GM12878 (cell line): ENCODE measurements around the gene ANKRD13A. TPM values are rescaled to one million over a fixed set of nuclear protein-coding genes. Genes with fewer than 3 reads are reported as not detected.

Source experiments
- ATAC-seq: fragments of 200-7000 bp; cut with Tn5 transposase; 3 replicates; pipeline ENCODE4 v1.9.1; 2020; ENCODE audit warnings: mild to moderate bottlenecking, moderate library complexity
- BruUV-seq: library from RNA; stranded (reverse); fragments of 400-500 nt; replicated peaks from 2 replicates; lab custom pipeline; 2021; lab: Mats Ljungman, UMichigan
- CTCF ChIA-PET: fragments of 300-600 bp; sonication (Branson Sonifier 250); formaldehyde crosslinking; extraction: SDS; loops from one replicate; lab custom pipeline; 2021; ENCODE audit warnings: inconsistent platforms; lab: Yijun Ruan, JAX
- POLR2A ChIA-PET: fragments of 350-600 bp; formaldehyde crosslinking; extraction: SDS; loops from one replicate; lab custom pipeline; 2021; ENCODE audit warnings: inconsistent platforms; lab: Charles Lee
- RAD21 ChIA-PET: fragments of 300-600 bp; sonication (Branson Sonifier 250); formaldehyde crosslinking; loops from one replicate; lab custom pipeline; 2023; ENCODE audit warnings: antibody characterized with exemption; ENCODE audit not compliant: unreplicated experiment; lab: Charles Lee
- SMC1A ChIA-PET: fragments of 300-600 bp; sonication (Branson Sonifier 250); formaldehyde crosslinking; loops from one replicate; lab custom pipeline; 2023; ENCODE audit not compliant: unreplicated experiment, uncharacterized antibody; lab: Charles Lee
- DNase-seq: peaks from one replicate; pipeline ENCODE4 v3.0.0-alpha.2; 2011; ENCODE audit warnings: low read depth, low spot score
- FAIRE-seq: peaks from 3 replicates; lab custom pipeline; 2011; peaks lifted over from hg19 to GRCh38; lab: Jason Lieb, UNC
- H2AFZ ChIP-seq: 2 replicates; pipeline ENCODE4 v1.6.0; 2011; ENCODE audit warnings: low read depth, low read length, control low read depth; ENCODE audit not compliant: control insufficient read depth
- H3K27ac ChIP-seq: 2 replicates; pipeline ENCODE4 v1.5.1; 2011; ENCODE audit warnings: control low read depth; ENCODE audit not compliant: control insufficient read depth, insufficient read depth
- H3K27me3 ChIP-seq, 2 experiments: replicated peaks in 1 of 2; 2 replicates each; pipeline versions ENCODE4 v1.6.0 to v1.6.1; 2011; ENCODE audit warnings: low read length in 1 of 2; ENCODE audit not compliant: control insufficient read depth in 2 of 2, insufficient read depth in 2 of 2
- H3K36me3 ChIP-seq, 2 experiments: 2 replicates each; pipeline ENCODE4 v1.5.1; 2011; ENCODE audit warnings: low read length in 1 of 2; ENCODE audit not compliant: control insufficient read depth in 2 of 2, insufficient read depth in 2 of 2
- H3K4me1 ChIP-seq: 2 replicates; pipeline ENCODE4 v1.6.1; 2011; ENCODE audit warnings: mild to moderate bottlenecking, low read length, moderate library complexity, mixed read lengths; ENCODE audit not compliant: control insufficient read depth, insufficient read depth
- H3K4me2 ChIP-seq: 2 replicates; pipeline ENCODE4 v1.6.0; 2011; ENCODE audit warnings: control low read depth; ENCODE audit not compliant: control insufficient read depth, insufficient read depth
- H3K4me3 ChIP-seq: fragments of 200-600 bp; sonication (generic); 2 replicates; pipeline ENCODE4 v1.5.1; 2016
- H3K79me2 ChIP-seq: 2 replicates; pipeline ENCODE4 v1.6.0; 2011; ENCODE audit warnings: low read length; ENCODE audit not compliant: control insufficient read depth, insufficient read depth
- H3K9ac ChIP-seq: 2 replicates; pipeline ENCODE4 v1.8.0; 2011; ENCODE audit warnings: low read length, control low read depth, mixed read lengths; ENCODE audit not compliant: control insufficient read depth, insufficient read depth
- H3K9me3 ChIP-seq: replicated peaks from 3 replicates; pipeline ENCODE4 v1.5.1; 2011; ENCODE audit warnings: mild to moderate bottlenecking, low read length; ENCODE audit not compliant: control insufficient read depth, insufficient read depth
- H4K20me1 ChIP-seq: 2 replicates; pipeline ENCODE4 v1.6.0; 2011; ENCODE audit not compliant: control insufficient read depth, insufficient read depth
- ATF3 ChIP-seq: IDR thresholded peaks from 2 replicates; pipeline ENCODE4 v1.6.1; 2011; ENCODE audit warnings: low read depth, mild to moderate bottlenecking, low read length, moderate library complexity, borderline replicate concordance; ENCODE audit errors: extremely low read depth
- ATF7 ChIP-seq: fragments of 450-650 bp; IDR thresholded peaks from 2 replicates; pipeline ENCODE4 v1.6.1; 2016; ENCODE audit warnings: low read depth, mild to moderate bottlenecking
- BCL11A ChIP-seq: IDR thresholded peaks from 2 replicates; pipeline ENCODE4 v1.6.1; 2011; ENCODE audit warnings: low read depth, low read length
- CBFB ChIP-seq: IDR thresholded peaks from 2 replicates; pipeline ENCODE4 v1.6.1; 2016; ENCODE audit warnings: antibody characterized with exemption, low read depth
- EZH2 ChIP-seq: IDR thresholded peaks from 2 replicates; pipeline ENCODE4 v1.6.1; 2012; ENCODE audit warnings: low read depth, mild to moderate bottlenecking, control low read depth, inconsistent platforms, low read length, borderline replicate concordance; ENCODE audit not compliant: control insufficient read depth
- GABPA ChIP-seq: IDR thresholded peaks from 2 replicates; pipeline ENCODE4 v1.6.1; 2014; ENCODE audit warnings: antibody characterized with exemption, low read depth, mild to moderate bottlenecking, inconsistent platforms
- IKZF1 ChIP-seq: fragments of 450-650 bp; conservative IDR thresholded peaks from 2 replicates; pipeline ENCODE4 v1.6.1; 2017; ENCODE audit warnings: antibody characterized with exemption, mild to moderate bottlenecking
- IKZF2 ChIP-seq, 2 experiments: fragments of 450-650 bp; IDR thresholded peaks; 2 replicates each; pipeline ENCODE4 v1.6.1; 2017; ENCODE audit warnings: mild to moderate bottlenecking in 2 of 2, moderate library complexity in 2 of 2
- JUNB ChIP-seq: IDR thresholded peaks from 2 replicates; pipeline ENCODE4 v1.6.1; 2016; ENCODE audit warnings: antibody characterized with exemption, mild to moderate bottlenecking
- JUND ChIP-seq: IDR thresholded peaks from 2 replicates; pipeline ENCODE4 v1.6.1; 2012; ENCODE audit warnings: low read depth, mild to moderate bottlenecking, low read length, improper control_type of control experiment, moderate library complexity
- MXI1 ChIP-seq: fragments of 150-350 bp; IDR thresholded peaks from 2 replicates; pipeline ENCODE4 v1.6.1; 2011; ENCODE audit warnings: low read depth, mild to moderate bottlenecking, inconsistent platforms, low read length, improper control_type of control experiment
- NBN ChIP-seq: fragments of 450-650 bp; IDR thresholded peaks from 2 replicates; pipeline ENCODE4 v1.6.1; 2016
- NR2C2 ChIP-seq: IDR thresholded peaks from 2 replicates; pipeline ENCODE4 v1.6.1; 2011; ENCODE audit warnings: borderline replicate concordance, low read depth; ENCODE audit not compliant: control insufficient read depth, insufficient read length
- PBX3 ChIP-seq: IDR thresholded peaks from 2 replicates; pipeline ENCODE4 v1.6.1; 2011; ENCODE audit warnings: mild to moderate bottlenecking, low read depth, low read length, moderate library complexity; ENCODE audit not compliant: insufficient replicate concordance
- POLR2A ChIP-seq: IDR thresholded peaks from 2 replicates; pipeline ENCODE4 v1.6.1; 2011; ENCODE audit warnings: low read depth, mild to moderate bottlenecking, low read length
- POU2F2 ChIP-seq: IDR thresholded peaks from 3 replicates; pipeline ENCODE4 v1.6.1; 2011; ENCODE audit warnings: low read depth, mild to moderate bottlenecking, low read length, borderline replicate concordance
- RAD51 ChIP-seq: fragments of 450-650 bp; IDR thresholded peaks from 2 replicates; pipeline ENCODE4 v1.6.1; 2016; ENCODE audit warnings: moderate library complexity, mild to moderate bottlenecking, inconsistent platforms
- RFX5 ChIP-seq: IDR thresholded peaks from 2 replicates; pipeline ENCODE4 v1.6.1; 2011; ENCODE audit warnings: low read depth, low read length, improper control_type of control experiment
- SRF ChIP-seq, 2 experiments: IDR thresholded peaks; 2 replicates each; pipeline ENCODE4 v1.6.1; 2011; ENCODE audit warnings: low read depth in 2 of 2, low read length in 2 of 2, mild to moderate bottlenecking in 1 of 2, moderate library complexity in 1 of 2
- TCF12 ChIP-seq: IDR thresholded peaks from 2 replicates; pipeline ENCODE4 v1.6.1; 2011; ENCODE audit warnings: low read depth, mild to moderate bottlenecking, low read length
- WRNIP1 ChIP-seq: IDR thresholded peaks from 2 replicates; pipeline ENCODE4 v1.6.1; 2011; ENCODE audit warnings: low read depth, low read length, improper control_type of control experiment, borderline replicate concordance
- YBX1 ChIP-seq: fragments of 450-650 bp; IDR thresholded peaks from 2 replicates; pipeline ENCODE4 v1.6.1; 2016; ENCODE audit warnings: antibody characterized with exemption
- ZSCAN29 ChIP-seq: fragments of 450-650 bp; IDR thresholded peaks from 2 replicates; pipeline ENCODE4 v1.6.1; 2017; ENCODE audit warnings: mild to moderate bottlenecking, moderate library complexity
- whole genome bisulfite sequencing: methylation state at CpG from one replicate; pipeline ENCODE4 v1.1.6; 2016; ENCODE audit warnings: low lambda C conversion rate; ENCODE audit not compliant: insufficient replicate concordance, insufficient coverage; ENCODE audit errors: missing lambda C conversion rate; 5-methylcytosine and 5-hydroxymethylcytosine counted together
- in situ Hi-C: fragments of 300-500 bp; cut with MboI; formaldehyde crosslinking; loops from 9 replicates; pipeline ENCODE4 v1.14.3; 2018; ENCODE audit warnings: mixed read lengths
- intact Hi-C: fragments of 100-400 bp; cut with micrococcal nuclease; formaldehyde crosslinking; loops from one replicate; pipeline ENCODE4 v1.14.2; 2022; ENCODE audit not compliant: unreplicated experiment
- polyA plus RNA-seq, 11 experiments: library from polyadenylated mRNA; depleted of rRNA in 4 of 11; unstranded in 6 of 11; stranded (reverse) in 5 of 11; fragments of >200 nt; fragmentation: Nextera tagmentation in 4 of 11; fragmentation: Illumina TruSeq in 1 of 11; extraction: Ambion mirVana in 4 of 11; extraction: Trizol in 1 of 11; gene quantifications; 1 replicate in 1 of 11; 2 replicates in 10 of 11; pipeline versions ENCODE4 v1.2.1 to v1.2.3, GENCODE V29; 2011 to 2016; ENCODE audit warnings: inconsistent platforms in 2 of 11, missing spikeins in 2 of 11, low read depth in 1 of 11
- total RNA-seq, 4 experiments: library from RNA; depleted of rRNA in 3 of 4; stranded (reverse); fragments of >200 nt in 3 of 4; fragmentation: Illumina TruSeq in 1 of 4; extraction: Trizol in 1 of 4; gene quantifications; 2 replicates each; pipeline versions ENCODE4 v1.2.1 to v1.2.3, GENCODE V29; 2013 to 2021

Gene ANKRD13A
- total and polyA plus RNA-seq, 10 of the 15 experiments (the other 5 are each of a cell fraction or from before 2014, with no cell fraction given) = 10.2 to 93.4 (median 76.5) TPM

GRCh38 chr12:109951751-109952150 is 47.5 kb upstream of the ANKRD13A start (continued):
- TF ChIP-seq BCL11A (no peak), ZSCAN29 (no peak), EZH2 (no peak)

GRCh38 chr12:109952160-109952858 is 46.9 kb upstream of the ANKRD13A start:
- Histone ChIP-seq H3K27me3 (no peaks in the 10 kb centered on the region), H3K4me2 (no peak overlapping the region), H3K9me3 (no peaks in the 10 kb centered on the region), H3K36me3 (peaks cover 23 to 31% of the 10 kb centered on the region in 2 experiments), H4K20me1 (no peaks in the 10 kb centered on the region), H3K79me2 (no peaks in the 10 kb centered on the region), H3K9ac (no peak overlapping the region), H3K4me3 (no peak overlapping the region), H3K4me1 (peaks cover 11% of the 10 kb centered on the region; the same call in 1 of the 2 replicates), H2AFZ (no peak overlapping the region), H3K27ac (no peak overlapping the region)
- SMC1A ChIA-PET = interaction anchor here (0.9 to 1.0 kb wide), 4 partner anchors 9 to 68 kb away, joined by 3 read pairs; no protein-coding TSS in a partner anchor
- RAD21 ChIA-PET = no interaction called here
- no TSS peak for BruUV-seq
- POLR2A ChIA-PET = interaction anchor here (1.3 kb wide), 1 partner anchor 9 kb away, joined by 3 read pairs; no protein-coding TSS in a partner anchor
- FAIRE-seq (peak; percentile 68), DNase-seq (peak; percentile 34), ATAC-seq (peak; percentile 83)
- intact Hi-C loops (no loop called here), in situ Hi-C loops (no loop called here)
- CTCF ChIA-PET = interaction anchor here (0.9 kb wide), 1 partner anchor 46 kb away, joined by 4 read pairs; no protein-coding TSS in a partner anchor
- WGBS = 30% methylated on average over 11 of the region's 11 CpGs
- TF ChIP-seq YBX1 (no peak), IKZF2 (IDR thresholded peaks at IDR 0.05) (no peak), NBN (no peak), POU2F2 (0 out of 3 replicates have a peak, but pooled peaks have one; percentile 9), JUND (0 out of 2 replicates have a peak, but pooled peaks have one; percentile 26), NR2C2 (no peak), ATF7 (no peak), WRNIP1 (no peak), PBX3 (no peak), SRF (IDR thresholded peaks at IDR 0.05; ENCODE audit: low read depth in 2 of 2, low read length in 2 of 2) (peak in 1 of 2 experiments; percentile 51; a peak in 1 of 4 replicates), CBFB (no peak), MXI1 (no peak), IKZF1 (no peak), TCF12 (no peak), ATF3 (no peak), POLR2A (no peak), RFX5 (no peak), RAD51 (no peak), JUNB (peak; percentile 66), GABPA (no peak)
